Gastroesophageal sphincter (tissue), 4 donors: Measurements from ENCODE around the gene GNPTG. TPM values are rescaled to one million over a fixed set of nuclear protein-coding genes. Genes with fewer than 3 reads are reported as not detected.

Source experiments
- ATAC-seq: fragments of 150-250 bp; one replicate; pipeline ENCODE4 v1.9.1; 2016; ENCODE audit warnings: mild to moderate bottlenecking, moderate library complexity
- H3K27ac ChIP-seq, 4 donors: fragments of 200-600 bp; sonication (generic) in 3 of 4; 1 replicate in 3 of 4; 2 replicates in 1 of 4; pipeline ENCODE4 v1.5.1; 2016 to 2019
- H3K27me3 ChIP-seq: fragments of 200-600 bp; sonication (generic); one replicate; pipeline ENCODE4 v1.5.1; 2019
- H3K36me3 ChIP-seq, 2 donors: fragments of 200-600 bp; sonication (generic); one replicate each; pipeline ENCODE4 v1.5.1; 2019; ENCODE audit warnings: control low read depth in 1 of 2
- H3K4me1 ChIP-seq, 3 donors: fragments of 200-600 bp; sonication (generic); 1 replicate in 2 of 3; 2 replicates in 1 of 3; pipeline ENCODE4 v1.5.1; 2016 to 2019; ENCODE audit warnings: control low read depth in 2 of 3
- H3K4me3 ChIP-seq, 2 donors: fragments of 200-600 bp; sonication (generic); one replicate each; pipeline ENCODE4 v1.5.1; 2019; ENCODE audit warnings: mild to moderate bottlenecking in 1 of 2, moderate library complexity in 1 of 2
- H3K9me3 ChIP-seq, 3 donors: fragments of 200-600 bp; sonication (generic); one replicate each; pipeline ENCODE4 v1.5.1; 2017 to 2019; ENCODE audit warnings: control low read depth in 2 of 3
- EP300 ChIP-seq: sonication (generic); formaldehyde crosslinking; IDR thresholded peaks from one replicate; pipeline ENCODE4 v1.6.1; 2017; ENCODE audit warnings: antibody characterized with exemption, mild to moderate bottlenecking
- POLR2A ChIP-seq, 2 donors: fragments of 450-650 bp; IDR thresholded peaks; one replicate each; pipeline ENCODE4 v1.6.1; 2017; ENCODE audit warnings: antibody characterized with exemption in 2 of 2, mild to moderate bottlenecking in 2 of 2, moderate library complexity in 1 of 2
- POLR2AphosphoS5 ChIP-seq: sonication (generic); formaldehyde crosslinking; IDR thresholded peaks from one replicate; pipeline ENCODE4 v1.6.1; 2017; ENCODE audit warnings: antibody characterized with exemption
- WGBS, 2 donors: methylation state at CpG; one replicate each; pipeline ENCODE4 v1.1.5; 2018; ENCODE audit warnings: low coverage in 1 of 2; 5-methylcytosine and 5-hydroxymethylcytosine counted together
- total RNA-seq, 4 donors: library from RNA; depleted of rRNA; stranded (reverse); fragments of >200 nt; gene quantifications; one replicate each; pipeline ENCODE4 v1.1.0, GENCODE V29; 2016
- TF ChIP-seq, protein P1 (sequence below), 4 experiments: fragments of 200-600 bp in 2 of 4; fragments of 450-650 bp in 2 of 4; sonication (generic) in 1 of 4; IDR thresholded peaks; one replicate each; pipeline ENCODE4 v1.5.1; 2017 to 2019; ENCODE audit warnings: antibody characterized with exemption in 4 of 4, mild to moderate bottlenecking in 2 of 4, moderate library complexity in 2 of 4

The GNPTG gene
- total RNA-seq, 4 donors from 2014 or later, result 45.1 to 55.3 (median 50.5) TPM

DNA sequence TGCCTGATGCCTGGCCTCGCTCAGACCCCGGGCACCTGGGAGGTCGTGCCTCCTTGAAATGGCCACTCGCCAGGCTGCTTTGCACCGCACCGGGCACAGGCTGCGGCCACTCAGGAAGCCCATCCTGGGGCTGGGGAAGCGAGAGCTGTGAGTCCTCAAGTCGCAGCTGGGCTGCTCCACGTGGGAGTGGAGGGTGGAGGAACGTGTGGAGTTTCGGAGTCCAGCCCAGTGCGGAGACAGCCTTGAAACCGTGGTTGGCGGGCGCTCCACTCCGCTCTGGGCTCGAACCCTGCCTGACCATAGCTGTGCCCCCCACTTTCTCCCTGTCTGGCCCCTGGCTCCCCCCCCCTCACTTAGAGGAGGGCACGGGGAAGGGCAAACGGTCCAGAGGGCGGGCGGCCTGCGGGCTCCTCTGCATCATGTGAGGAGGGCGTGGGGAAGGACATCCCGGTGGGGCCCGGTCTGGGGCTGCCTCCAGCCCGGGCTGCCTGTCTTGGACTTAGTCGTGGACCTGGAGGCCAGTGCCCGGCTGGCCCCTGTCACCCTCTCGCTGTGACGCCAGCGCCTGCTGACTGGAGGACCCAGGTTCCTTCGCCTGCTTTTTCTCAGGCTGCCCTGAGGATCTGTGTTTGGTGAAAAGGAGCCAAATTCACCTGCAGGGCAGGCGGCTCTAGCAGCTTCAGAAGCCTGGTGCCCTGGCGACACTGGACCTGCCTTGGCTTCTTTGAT, 39.8 kb upstream of the GNPTG start:
- Histone ChIP-seq H3K9me3 (no peaks in the 10 kb centered on the region), H3K27me3 (no peaks in the 10 kb centered on the region), H3K36me3 (peaks cover 0 to 39% of the 10 kb centered on the region in 2 donors), H3K4me1 (peaks cover 0 to 62% (median 31%) of the 10 kb centered on the region in 3 donors), H3K4me3 (peak overlapping the region in 1 of 2 donors; percentile 81), H3K27ac (peak overlapping the region in 3 of 4 donors; percentile 88 to 98 (median 96))
- TF ChIP-seq, protein P1, sequence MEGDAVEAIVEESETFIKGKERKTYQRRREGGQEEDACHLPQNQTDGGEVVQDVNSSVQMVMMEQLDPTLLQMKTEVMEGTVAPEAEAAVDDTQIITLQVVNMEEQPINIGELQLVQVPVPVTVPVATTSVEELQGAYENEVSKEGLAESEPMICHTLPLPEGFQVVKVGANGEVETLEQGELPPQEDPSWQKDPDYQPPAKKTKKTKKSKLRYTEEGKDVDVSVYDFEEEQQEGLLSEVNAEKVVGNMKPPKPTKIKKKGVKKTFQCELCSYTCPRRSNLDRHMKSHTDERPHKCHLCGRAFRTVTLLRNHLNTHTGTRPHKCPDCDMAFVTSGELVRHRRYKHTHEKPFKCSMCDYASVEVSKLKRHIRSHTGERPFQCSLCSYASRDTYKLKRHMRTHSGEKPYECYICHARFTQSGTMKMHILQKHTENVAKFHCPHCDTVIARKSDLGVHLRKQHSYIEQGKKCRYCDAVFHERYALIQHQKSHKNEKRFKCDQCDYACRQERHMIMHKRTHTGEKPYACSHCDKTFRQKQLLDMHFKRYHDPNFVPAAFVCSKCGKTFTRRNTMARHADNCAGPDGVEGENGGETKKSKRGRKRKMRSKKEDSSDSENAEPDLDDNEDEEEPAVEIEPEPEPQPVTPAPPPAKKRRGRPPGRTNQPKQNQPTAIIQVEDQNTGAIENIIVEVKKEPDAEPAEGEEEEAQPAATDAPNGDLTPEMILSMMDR (IDR thresholded peaks at IDR 0.05), result no peak
- TF ChIP-seq EP300, result no peak
- TF ChIP-seq POLR2AphosphoS5, result no peak
- TF ChIP-seq POLR2A (IDR thresholded peaks at IDR 0.05), result no peak
- WGBS, 2 donors, result 0% methylated on average over 2 of the region's 35 CpGs; no CpG with 5 or more reads in 1 of the 2 donors
- ATAC-seq, result no peak

DNA sequence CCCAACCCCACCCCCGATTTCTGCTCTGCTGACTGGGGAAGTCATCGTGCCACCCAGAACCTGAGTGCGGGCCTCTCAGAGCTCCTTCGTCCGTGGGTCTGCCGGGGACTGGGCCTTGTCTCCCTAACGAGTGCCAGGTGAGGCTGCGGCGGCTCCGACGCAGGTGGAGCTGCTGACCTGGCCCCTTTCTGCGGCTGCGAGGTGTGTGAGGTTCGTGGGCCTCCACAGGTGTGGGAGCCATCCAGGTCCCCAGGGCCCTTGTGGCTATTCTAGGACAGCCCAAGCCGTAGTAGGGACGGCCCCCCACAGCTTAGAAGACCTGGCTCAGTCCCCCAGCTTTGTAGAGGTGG, 39.3 kb upstream of the GNPTG start:
- Histone ChIP-seq H3K36me3 (peaks cover 0 to 45% of the 10 kb centered on the region in 2 donors), H3K9me3 (no peaks in the 10 kb centered on the region), H3K27ac (peak overlapping the region in 2 of 4 donors; percentile 88 to 96), H3K4me3 (peak overlapping the region in 1 of 2 donors; percentile 81), H3K27me3 (no peaks in the 10 kb centered on the region), H3K4me1 (peaks cover 0 to 62% (median 31%) of the 10 kb centered on the region in 3 donors)
- TF ChIP-seq EP300, result no peak
- TF ChIP-seq, protein P1 (IDR thresholded peaks at IDR 0.05), result no peak
- no peak for TF ChIP-seq POLR2AphosphoS5
- TF ChIP-seq POLR2A (IDR thresholded peaks at IDR 0.05), result no peak
- WGBS, 2 donors, result no CpG with 5 or more reads among the region's 16 CpGs
- no peak for ATAC-seq

DNA sequence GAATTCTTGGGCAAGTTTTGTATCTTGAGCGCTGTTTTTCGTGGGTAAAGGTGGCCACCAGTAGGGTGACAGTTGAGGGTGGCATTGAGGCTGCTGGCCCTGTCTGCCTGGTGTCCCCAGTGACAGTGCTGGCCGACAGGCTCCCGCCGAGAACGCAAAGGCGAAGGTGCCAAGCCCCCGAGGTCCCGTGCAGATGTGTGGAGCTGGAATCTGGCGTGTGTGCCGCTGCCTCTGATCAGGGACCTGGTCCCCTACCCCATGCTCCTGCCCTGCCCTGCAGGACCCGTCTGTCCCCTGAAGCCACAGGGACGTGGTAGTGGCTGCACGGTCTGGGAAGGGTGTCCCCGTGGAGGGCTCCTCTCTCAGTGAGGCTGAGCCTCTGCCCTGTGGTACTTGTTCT, 38.8 kb upstream of the GNPTG start:
- peak overlapping the region in 1 of 4 donors; percentile 88 for H3K27ac ChIP-seq
- 100% methylated on average over 1 of the region's 15 CpGs; no CpG with 5 or more reads in 1 of the 2 donors for WGBS, 2 donors
- H3K4me3 ChIP-seq, result no peak overlapping the region
- no peak for ATAC-seq
- TF ChIP-seq POLR2A (IDR thresholded peaks at IDR 0.05), result no peak
- TF ChIP-seq, protein P1 (IDR thresholded peaks at IDR 0.05), result no peak
- no peak for TF ChIP-seq POLR2AphosphoS5
- TF ChIP-seq EP300, result no peak
- H3K9me3 ChIP-seq, result no peaks in the 10 kb centered on the region
- H3K36me3 ChIP-seq, result peaks cover 0 to 49% of the 10 kb centered on the region in 2 donors
- no peaks in the 10 kb centered on the region for H3K27me3 ChIP-seq
- peaks cover 0 to 62% (median 31%) of the 10 kb centered on the region in 3 donors for H3K4me1 ChIP-seq

DNA sequence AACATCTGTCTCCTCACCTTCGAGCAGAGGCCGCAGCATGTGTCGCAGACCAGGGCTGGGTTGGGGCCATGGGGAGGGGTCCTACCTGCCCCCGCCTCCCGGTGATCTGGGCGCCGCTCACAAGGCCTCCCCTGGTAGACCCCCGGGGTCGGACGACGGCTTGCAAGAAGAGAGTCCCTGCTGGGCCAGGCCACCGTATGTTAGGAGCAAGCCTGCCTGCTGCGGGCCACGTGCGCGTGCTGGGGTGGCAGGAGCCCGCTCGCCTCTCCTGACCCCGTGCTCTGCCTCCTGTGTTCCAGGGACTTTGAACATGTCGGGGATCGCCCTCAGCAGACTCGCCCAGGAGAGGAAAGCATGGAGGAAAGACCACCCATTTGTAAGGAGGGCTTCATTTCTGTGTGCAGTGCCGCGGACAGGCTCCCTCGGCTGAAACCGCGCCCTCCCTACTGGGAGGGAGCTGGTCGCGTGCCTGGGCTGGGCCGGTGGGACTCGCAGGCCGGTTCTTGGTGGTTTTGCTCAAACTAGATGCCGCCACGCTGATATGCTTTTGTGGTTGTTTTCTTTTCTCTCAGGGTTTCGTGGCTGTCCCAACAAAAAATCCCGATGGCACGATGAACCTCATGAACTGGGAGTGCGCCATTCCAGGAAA, 37.9 kb upstream of the GNPTG start:
- ATAC-seq, result no peak
- no peak for TF ChIP-seq POLR2A (IDR thresholded peaks at IDR 0.05)

DNA sequence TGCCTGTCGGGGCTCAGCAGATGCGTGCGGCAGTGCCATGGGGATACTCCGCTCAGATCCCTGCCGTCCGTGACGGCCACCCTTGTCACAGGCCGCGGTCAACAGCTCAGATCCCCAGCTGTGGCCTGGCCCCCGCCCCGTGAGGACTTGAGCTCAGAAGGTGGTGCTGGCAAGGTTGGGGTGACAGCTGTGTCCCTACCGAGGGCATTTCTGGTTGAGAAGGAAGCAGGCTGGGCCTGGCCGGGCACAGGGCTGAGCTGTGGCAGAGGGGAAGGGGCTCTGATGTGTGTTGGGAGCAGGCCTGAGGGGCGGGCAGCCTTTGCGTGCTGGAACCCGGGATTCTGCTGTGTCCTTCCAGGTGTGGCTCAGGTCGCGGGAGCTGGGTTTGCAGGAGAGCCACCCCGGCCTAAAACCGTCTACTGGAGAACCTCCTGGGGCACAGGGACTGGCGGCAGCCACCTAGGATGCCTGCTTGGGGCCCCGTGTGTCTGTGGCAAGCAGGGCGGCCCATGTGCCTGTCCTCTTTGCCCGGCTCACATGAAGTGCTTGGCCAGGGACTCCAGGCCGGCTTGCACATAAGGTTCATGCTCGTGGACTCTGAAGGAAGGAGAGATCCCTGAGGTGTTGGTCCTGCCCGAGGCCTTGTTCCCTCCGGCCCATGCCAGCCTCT, 37.2 kb upstream of the GNPTG start:
- Histone ChIP-seq H3K27me3 (no peaks in the 10 kb centered on the region), H3K4me1 (peaks cover 0 to 53% (median 31%) of the 10 kb centered on the region in 3 donors), H3K4me3 (no peak overlapping the region), H3K9me3 (no peaks in the 10 kb centered on the region), H3K36me3 (peaks cover 0 to 66% of the 10 kb centered on the region in 2 donors), H3K27ac (no peak overlapping the region)
- ATAC-seq, result no peak
- TF ChIP-seq POLR2A (IDR thresholded peaks at IDR 0.05) (no peak), EP300 (no peak), POLR2AphosphoS5 (no peak)
- TF ChIP-seq, protein P1 (IDR thresholded peaks at IDR 0.05), result no peak
- WGBS, 2 donors, result 87% methylated on average over 4 of the region's 28 CpGs; no CpG with 5 or more reads in 1 of the 2 donors

More for the DNA sequence above, 37.9 kb upstream of the GNPTG start:
- no peak overlapping the region for H3K27ac ChIP-seq
- peaks cover 0 to 53% (median 31%) of the 10 kb centered on the region in 3 donors for H3K4me1 ChIP-seq
- H3K4me3 ChIP-seq, result no peak overlapping the region
- peaks cover 0 to 59% of the 10 kb centered on the region in 2 donors for H3K36me3 ChIP-seq
- WGBS, 2 donors, result 79% methylated on average over 14 of the region's 38 CpGs; no CpG with 5 or more reads in 1 of the 2 donors
- H3K27me3 ChIP-seq, result no peaks in the 10 kb centered on the region
- no peaks in the 10 kb centered on the region for H3K9me3 ChIP-seq
